ENCODE data around the gene SPIRE1. TPM values are rescaled to one million over a fixed set of nuclear protein-coding genes. Genes with fewer than 3 reads are reported as not detected.

Gene SPIRE1
- total and polyA plus RNA-seq, 2 of the 4 experiments (the other 2 are of a cell fraction) = 11.6 to 31.4 TPM

DNA sequence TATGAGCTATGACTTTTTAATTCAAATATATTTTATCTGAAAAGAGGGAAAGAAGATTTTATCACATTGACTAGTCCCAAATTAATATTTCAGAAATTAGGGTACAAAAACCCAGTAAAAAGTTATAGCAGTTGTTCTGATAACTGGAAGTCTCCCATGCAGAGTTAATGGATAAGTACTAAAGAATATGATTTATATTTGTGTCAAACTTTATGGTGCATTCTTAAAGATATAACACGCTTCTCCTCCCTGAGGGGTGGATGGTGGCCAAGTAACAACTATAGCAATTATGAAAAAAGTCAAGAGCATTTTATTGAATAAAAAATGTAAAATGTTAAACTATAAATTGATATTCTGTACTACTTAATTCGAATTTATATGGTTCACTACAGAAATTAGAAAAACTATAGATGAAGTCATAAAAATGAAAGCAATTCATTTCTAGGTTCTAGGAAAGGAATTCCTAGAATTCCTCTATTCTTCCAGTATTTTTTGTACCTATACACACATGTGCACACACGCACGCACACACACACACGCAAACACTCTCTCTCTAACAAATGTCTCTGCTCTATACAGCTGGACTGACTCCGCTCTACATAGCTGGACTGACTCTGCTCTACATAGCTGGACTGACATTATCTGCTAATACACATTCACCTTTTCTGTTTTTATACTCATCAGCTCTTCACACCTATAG lies 138.9 kb downstream of the SPIRE1 start:
- dilution Hi-C loops (cut with HindIII; ENCODE audit: low sequenced_read_pairs, unreplicated experiment) = no loop called here
- Histone ChIP-seq H2AK5ac (ENCODE audit: low read depth, low read length) (no peak overlapping the region), H2AK9ac (replicated peaks; ENCODE audit: low read depth, low read length, poor library complexity) (no peak overlapping the region), H3K9me3 (ENCODE audit: control insufficient read depth, insufficient read depth, low read length) (no peaks in the 10 kb centered on the region), H3K27me3 (ENCODE audit: control insufficient read depth, insufficient read depth, low read length) (no peaks in the 10 kb centered on the region), H2BK15ac (ENCODE audit: low read depth, low read length) (no peak overlapping the region), H4K91ac (ENCODE audit: insufficient read depth, low read depth, low read length) (no peak overlapping the region), H3K18ac (ENCODE audit: low read depth, low read length) (no peak overlapping the region), H3K4ac (ENCODE audit: low read depth, low read length) (no peak overlapping the region), H2BK120ac (ENCODE audit: low read depth, low read length) (no peak overlapping the region), H2BK20ac (ENCODE audit: low read depth, low read length) (no peak overlapping the region), H3K27ac (ENCODE audit: insufficient read depth, low read length) (no peak overlapping the region), H4K20me1 (ENCODE audit: insufficient read depth, low read length) (peaks cover 3% of the 10 kb centered on the region; the same call in 1 of the 2 replicates), H3K23ac (ENCODE audit: low read depth, low read length) (no peak overlapping the region), H2BK5ac (ENCODE audit: low read depth, low read length, poor library complexity, severe bottlenecking) (no peak overlapping the region), H4K5ac (ENCODE audit: low read depth, low read length) (no peak overlapping the region), H2AFZ (replicated peaks; ENCODE audit: low read length, poor library complexity) (no peak overlapping the region), H3K56ac (ENCODE audit: extremely low read depth, insufficient read depth, low read length) (no peak overlapping the region), H3K36me3 (ENCODE audit: control insufficient read depth, insufficient read depth, low read length) (no peaks in the 10 kb centered on the region), H3K9ac (ENCODE audit: low read depth, low read length) (no peak overlapping the region), H4K8ac (ENCODE audit: low read depth in 2 of 2, low read length in 2 of 2) (no peak overlapping the region), H3K4me2 (ENCODE audit: low read depth, low read length) (no peak overlapping the region), H3K4me3 (ENCODE audit: insufficient read depth, low read depth, low read length) (no peak overlapping the region), H3K79me1 (ENCODE audit: low read depth in 1 of 2, low read length in 2 of 2) (peaks cover 12 to 35% of the 10 kb centered on the region in 2 experiments), H3K9me1 (ENCODE audit: insufficient read depth, low read length) (peaks cover 7% of the 10 kb centered on the region), H3K14ac (replicated peaks; ENCODE audit: low read depth, low read length) (no peak overlapping the region), H3K4me1 (ENCODE audit: control insufficient read depth, insufficient read depth, low read length) (peaks cover 2% of the 10 kb centered on the region; the same call in 1 of the 2 replicates)
- in situ Hi-C loops (cut with MboI; ENCODE audit: low sequenced_read_pairs) = no loop called here
- intact Hi-C loops (cut with micrococcal nuclease) = no loop called here
- BruUV-seq (replicated peaks) = no TSS peak
- ChIA-PET CTCF (no interaction called here), POLR2A (ENCODE audit: unreplicated experiment) (interaction anchor here (0.5 kb wide), 1 partner anchor 623 kb away, joined by 3 read pairs; no protein-coding TSS in a partner anchor)
- no peak for TF ChIP-seq NFE2L2 (IDR thresholded peaks at IDR 0.05; ENCODE audit: low read depth, low read length)
- no peak for TF ChIP-seq MXI1 (IDR thresholded peaks at IDR 0.05; ENCODE audit: borderline replicate concordance, low read depth, low read length)
- TF ChIP-seq, protein P1, sequence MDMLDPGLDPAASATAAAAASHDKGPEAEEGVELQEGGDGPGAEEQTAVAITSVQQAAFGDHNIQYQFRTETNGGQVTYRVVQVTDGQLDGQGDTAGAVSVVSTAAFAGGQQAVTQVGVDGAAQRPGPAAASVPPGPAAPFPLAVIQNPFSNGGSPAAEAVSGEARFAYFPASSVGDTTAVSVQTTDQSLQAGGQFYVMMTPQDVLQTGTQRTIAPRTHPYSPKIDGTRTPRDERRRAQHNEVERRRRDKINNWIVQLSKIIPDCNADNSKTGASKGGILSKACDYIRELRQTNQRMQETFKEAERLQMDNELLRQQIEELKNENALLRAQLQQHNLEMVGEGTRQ (IDR thresholded peaks at IDR 0.05; ENCODE audit: low read depth, low read length) = no peak
- no peak for TF ChIP-seq SMC3 (IDR thresholded peaks at IDR 0.05; ENCODE audit: low read depth, low read length)
- DNase-seq = peak; percentile 13
- WGBS, 2 experiments (ENCODE audit: extremely low coverage in 2 of 2, insufficient read length in 1 of 2) = 88% methylated on average over 3 of the region's 6 CpGs; no CpG with 5 or more reads in 1 of the 2 experiments
- ATAC-seq (ENCODE audit: low read depth) = no peak

All from IMR-90 (cell line).